Chondrocyte (in vitro differentiated cells): ENCODE results near the gene DIS3L2. TPM values are rescaled to one million over a fixed set of nuclear protein-coding genes. Genes with fewer than 3 reads are reported as not detected.

ENCODE experiments used
- DNase-seq: peaks from one replicate; pipeline ENCODE4 v3.0.0; 2021; ENCODE audit warnings: mixed read lengths, low spot score
- H3K27ac Mint-ChIP-seq: one replicate; pipeline ENCODE4 v1.8.0; 2021; ENCODE audit warnings: mild to moderate bottlenecking, moderate library complexity, mixed read lengths; ENCODE audit not compliant: unreplicated experiment
- H3K27me3 Mint-ChIP-seq: 2 replicates; pipeline ENCODE4 v1.8.0; 2021; ENCODE audit warnings: low read depth, mixed read lengths
- H3K36me3 Mint-ChIP-seq: 2 replicates; pipeline ENCODE4 v1.8.0; 2021; ENCODE audit warnings: low read depth, mixed read lengths
- H3K4me1 Mint-ChIP-seq: 2 replicates; pipeline ENCODE4 v1.8.0; 2021; ENCODE audit warnings: low read depth, mild to moderate bottlenecking, mixed read lengths
- H3K4me3 Mint-ChIP-seq: one replicate; pipeline ENCODE4 v1.8.0; 2021; ENCODE audit warnings: mild to moderate bottlenecking, moderate library complexity, mixed read lengths; ENCODE audit not compliant: unreplicated experiment
- H3K9me3 Mint-ChIP-seq: 2 replicates; pipeline ENCODE4 v1.8.0; 2021; ENCODE audit warnings: low read depth, mixed read lengths
- CTCF ChIP-seq: fragments of 200-600 bp; sonication (generic); IDR thresholded peaks from 2 replicates; pipeline ENCODE4 v1.5.0; 2021; ENCODE audit warnings: antibody characterized with exemption, mild to moderate bottlenecking, moderate library complexity
- total RNA-seq: library from RNA; stranded (reverse); gene quantifications from 3 replicates; pipeline ENCODE4 v1.2.1, GENCODE V29; 2021

Gene DIS3L2
- total RNA-seq, 1 donor from 2014 or later: 17.5 TPM

GRCh38 chr2:231934441-231935206 is 26.9 kb upstream of the DIS3L2 start:
- DNase-seq: no peak
- no peak overlapping the region for H3K27ac Mint-ChIP-seq
- no peaks in the 10 kb centered on the region for H3K36me3 Mint-ChIP-seq
- peaks cover 34% of the 10 kb centered on the region for H3K27me3 Mint-ChIP-seq
- H3K4me3 Mint-ChIP-seq: no peak overlapping the region
- H3K4me1 Mint-ChIP-seq: no peaks in the 10 kb centered on the region
- TF ChIP-seq CTCF: no peak
- no peaks in the 10 kb centered on the region for H3K9me3 Mint-ChIP-seq

GRCh38 chr2:231935207-231935524 is 26.3 kb upstream of the DIS3L2 start:
- H3K27me3 Mint-ChIP-seq: peaks cover 29% of the 10 kb centered on the region
- no peak overlapping the region for H3K27ac Mint-ChIP-seq
- TF ChIP-seq CTCF: no peak
- H3K9me3 Mint-ChIP-seq: no peaks in the 10 kb centered on the region
- no peaks in the 10 kb centered on the region for H3K4me1 Mint-ChIP-seq
- DNase-seq: no peak
- no peaks in the 10 kb centered on the region for H3K36me3 Mint-ChIP-seq
- H3K4me3 Mint-ChIP-seq: no peak overlapping the region

GRCh38 chr2:231935815-231936214 is 25.7 kb upstream of the DIS3L2 start:
- DNase-seq: no peak
- H3K27me3 Mint-ChIP-seq: peaks cover 23% of the 10 kb centered on the region
- H3K36me3 Mint-ChIP-seq: no peaks in the 10 kb centered on the region
- H3K27ac Mint-ChIP-seq: no peak overlapping the region
- H3K9me3 Mint-ChIP-seq: no peaks in the 10 kb centered on the region
- H3K4me1 Mint-ChIP-seq: no peaks in the 10 kb centered on the region
- no peak for TF ChIP-seq CTCF
- no peak overlapping the region for H3K4me3 Mint-ChIP-seq

GRCh38 chr2:231936491-231936890 is 25.0 kb upstream of the DIS3L2 start:
- Mint-ChIP-seq H3K4me1 (no peaks in the 10 kb centered on the region), H3K4me3 (no peak overlapping the region), H3K9me3 (no peaks in the 10 kb centered on the region), H3K27ac (no peak overlapping the region), H3K27me3 (peaks cover 19% of the 10 kb centered on the region), H3K36me3 (no peaks in the 10 kb centered on the region)
- no peak for DNase-seq
- no peak for TF ChIP-seq CTCF

GRCh38 chr2:231937057-231937456 is 24.5 kb upstream of the DIS3L2 start:
- Mint-ChIP-seq H3K27me3 (peaks cover 15% of the 10 kb centered on the region), H3K9me3 (no peaks in the 10 kb centered on the region), H3K4me1 (no peaks in the 10 kb centered on the region), H3K4me3 (no peak overlapping the region), H3K36me3 (no peaks in the 10 kb centered on the region), H3K27ac (no peak overlapping the region)
- DNase-seq: no peak
- TF ChIP-seq CTCF: no peak
